GM12891 (cell line): ENCODE measurements around the gene TMEM101.

Source experiments
- PAX5 ChIP-seq: IDR thresholded peaks from 2 replicates; pipeline ENCODE4 v1.6.1; 2011; ENCODE audit warnings: low read length, moderate library complexity, mild to moderate bottlenecking; ENCODE audit not compliant: insufficient read depth, severe bottlenecking
- POLR2A ChIP-seq: IDR thresholded peaks from 2 replicates; pipeline ENCODE4 v1.6.1; 2011; ENCODE audit warnings: low read depth, low read length, control low read depth
- POLR2AphosphoS5 ChIP-seq: IDR thresholded peaks from 2 replicates; pipeline ENCODE4 v1.6.1; 2011; ENCODE audit warnings: low read depth, low read length, control low read depth
- POU2F2 ChIP-seq: IDR thresholded peaks from 2 replicates; pipeline ENCODE4 v1.6.1; 2011; ENCODE audit warnings: low read depth, mild to moderate bottlenecking, control low read depth, low read length, moderate library complexity
- SPI1 ChIP-seq: IDR thresholded peaks from 2 replicates; pipeline ENCODE4 v1.6.1; 2011; ENCODE audit warnings: low read depth, low read length, control low read depth
- TAF1 ChIP-seq: IDR thresholded peaks from 2 replicates; pipeline ENCODE4 v1.6.1; 2011; ENCODE audit warnings: low read depth, low read length, control low read depth

- no peak for TF ChIP-seq POLR2A
- no peak for TF ChIP-seq PAX5
- TF ChIP-seq POLR2AphosphoS5 = no peak
- TF ChIP-seq TAF1 = no peak
- TF ChIP-seq POU2F2 = no peak
- TF ChIP-seq SPI1 = no peak
These were observed 8.9 kb upstream of the TMEM101 start for GRCh38 chr17:44023545-44024270.
